COR-L47 (cell line): ENCODE results near the gene GJB4.
"Not testable (repeated sequence)": the region's sequence is repeated elsewhere in the genome, so short reads cannot be mapped to it uniquely, and the experiment has no call there.

Experiments used
- DNase-seq: peaks from one replicate; lab custom pipeline; 2025; lab: John Stamatoyannopoulos, UW

The GJB4 gene

DNA sequence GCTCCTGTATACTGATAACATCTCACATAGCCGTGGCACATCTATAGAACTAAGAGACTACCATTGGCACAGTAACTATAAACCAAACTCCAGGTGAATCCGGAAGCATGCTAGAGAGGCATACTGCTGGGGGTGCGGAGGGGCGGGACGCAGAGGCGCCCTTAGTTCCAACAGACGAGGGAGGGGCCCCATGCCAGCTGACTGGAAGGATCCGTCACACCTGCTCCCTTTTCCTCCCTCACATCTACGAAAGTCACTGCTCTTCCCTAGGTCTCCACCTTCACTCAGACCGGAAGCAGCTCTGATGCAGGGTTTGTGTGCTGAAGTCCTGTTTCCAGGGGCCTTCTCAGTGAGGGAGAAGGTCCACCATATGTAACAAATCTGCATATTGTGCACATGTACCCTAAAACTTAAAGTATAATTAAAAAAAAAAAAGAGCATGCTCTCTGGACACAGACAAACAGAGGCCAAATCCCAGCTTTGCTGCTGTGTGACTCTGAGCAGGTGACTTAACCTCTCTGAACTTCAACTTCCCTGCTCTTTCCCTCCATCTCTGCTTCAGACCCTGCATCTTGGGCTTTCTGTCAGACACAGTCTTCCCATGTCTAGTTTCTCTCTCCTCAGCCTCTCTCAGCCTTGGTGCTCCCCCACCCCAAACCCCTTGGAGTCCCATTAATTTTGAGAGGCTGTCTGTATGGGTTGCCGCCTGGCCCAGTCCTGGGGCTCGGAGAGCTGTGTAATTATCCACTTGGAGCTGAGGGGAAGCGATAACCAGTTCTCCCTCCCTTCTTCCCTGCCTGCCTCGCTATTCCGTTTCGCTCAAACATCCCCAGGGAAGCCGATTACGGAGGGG is 12.5 kb upstream of the GJB4 start:
- DNase-seq, result no peak

DNA sequence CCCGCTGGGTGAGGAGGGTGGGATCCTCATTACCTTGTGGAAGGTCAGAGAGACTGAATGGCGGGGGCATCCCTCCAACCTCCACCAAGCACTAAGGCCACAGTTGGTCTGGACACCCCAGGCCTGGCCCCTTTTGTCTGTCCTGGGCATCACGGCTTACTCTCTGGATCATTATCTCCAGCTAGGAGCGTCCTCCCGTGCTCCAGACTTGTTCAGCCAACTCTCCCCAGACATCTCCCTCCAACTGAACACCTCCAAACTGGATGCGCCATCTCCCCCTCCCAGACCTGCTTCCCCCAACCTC is 11.9 kb upstream of the GJB4 start:
- DNase-seq, result no peak

- no peak for DNase-seq
Observed at GRCh38 chr1:34749992-34750391, 9.5 kb upstream of the GJB4 start.

DNA sequence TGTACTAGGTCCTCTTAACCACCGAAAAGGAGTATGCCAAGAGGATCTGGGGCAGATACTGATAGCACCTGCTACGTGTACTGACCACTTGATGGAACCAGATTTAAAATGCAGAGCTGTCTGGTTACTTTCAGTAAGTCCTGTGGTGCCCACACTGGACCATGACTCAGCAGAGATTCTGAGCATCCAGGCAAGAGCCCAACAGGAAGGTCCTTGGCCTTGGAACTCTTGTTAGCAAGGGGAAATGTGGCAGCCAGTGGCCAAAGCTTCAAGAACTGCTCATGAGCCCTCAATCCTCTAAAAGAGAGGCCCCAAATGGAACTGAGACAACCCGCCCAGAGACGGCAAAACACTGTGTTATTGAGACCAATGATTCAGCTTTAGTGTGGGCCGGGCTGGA is 8.9 kb upstream of the GJB4 start:
- no peak for DNase-seq

DNA sequence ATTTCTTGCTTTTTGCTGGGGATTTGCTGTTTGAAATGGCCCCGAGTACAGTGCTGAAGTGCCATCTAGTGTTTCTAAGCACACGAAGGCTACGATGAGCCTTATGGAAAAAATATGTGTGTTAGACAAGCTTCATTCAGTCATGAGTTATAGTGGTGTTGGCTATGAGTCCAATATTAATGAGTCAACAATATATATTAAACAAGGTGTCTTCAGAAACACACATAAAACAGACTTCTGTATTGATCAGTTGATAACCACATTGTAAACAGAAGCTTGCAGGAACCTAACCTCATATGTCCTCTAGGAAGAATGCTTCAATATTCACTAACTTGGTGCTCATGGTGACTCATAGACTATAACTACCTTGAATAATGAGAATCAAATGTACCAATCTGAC is 6.4 kb upstream of the GJB4 start:
- no peak for DNase-seq

GRCh38 chr1:34754964-34755637 is 4.4 kb upstream of the GJB4 start, which contains the start of gene GJB5:
GJB5 (plus strand) TSS chr1:34755047; CDS start chr1:34757331, 2,284 bp downstream.
- DNase-seq, result no peak

DNA sequence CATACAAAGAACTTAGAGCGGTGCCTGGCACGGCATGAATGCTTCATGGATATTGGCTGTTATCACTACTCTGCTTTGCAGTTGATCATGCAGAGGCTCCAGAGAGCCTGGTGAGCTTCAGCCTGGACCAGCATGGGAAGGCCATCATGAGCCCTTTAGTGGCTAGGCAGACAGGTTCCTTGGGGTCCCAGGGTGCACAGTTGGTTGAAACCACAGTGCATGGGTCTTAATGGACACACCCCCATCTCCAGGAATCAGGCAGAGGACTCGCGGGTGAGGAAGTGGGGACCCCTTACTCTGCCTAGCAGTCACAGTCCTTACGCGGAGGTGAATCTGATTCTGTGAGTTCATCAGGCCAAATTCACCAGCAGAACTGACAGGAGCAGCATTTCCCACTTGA is 3.6 kb upstream of the GJB4 start:
- no peak for DNase-seq

GRCh38 chr1:34757386-34757785 is 2.2 kb upstream of the GJB4 start:
- no peak for DNase-seq

GRCh38 chr1:34758751-34759150 is 789 bp upstream of the GJB4 start:
- no peak for DNase-seq

DNA sequence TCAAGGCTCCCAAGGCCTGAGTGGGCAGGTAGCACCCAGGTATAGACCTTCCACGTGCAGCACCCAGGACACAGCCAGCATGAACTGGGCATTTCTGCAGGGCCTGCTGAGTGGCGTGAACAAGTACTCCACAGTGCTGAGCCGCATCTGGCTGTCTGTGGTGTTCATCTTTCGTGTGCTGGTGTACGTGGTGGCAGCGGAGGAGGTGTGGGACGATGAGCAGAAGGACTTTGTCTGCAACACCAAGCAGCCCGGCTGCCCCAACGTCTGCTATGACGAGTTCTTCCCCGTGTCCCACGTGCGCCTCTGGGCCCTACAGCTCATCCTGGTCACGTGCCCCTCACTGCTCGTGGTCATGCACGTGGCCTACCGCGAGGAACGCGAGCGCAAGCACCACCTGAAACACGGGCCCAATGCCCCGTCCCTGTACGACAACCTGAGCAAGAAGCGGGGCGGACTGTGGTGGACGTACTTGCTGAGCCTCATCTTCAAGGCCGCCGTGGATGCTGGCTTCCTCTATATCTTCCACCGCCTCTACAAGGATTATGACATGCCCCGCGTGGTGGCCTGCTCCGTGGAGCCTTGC is 1.7 kb downstream of the GJB4 start:
- no peak for DNase-seq

DNA sequence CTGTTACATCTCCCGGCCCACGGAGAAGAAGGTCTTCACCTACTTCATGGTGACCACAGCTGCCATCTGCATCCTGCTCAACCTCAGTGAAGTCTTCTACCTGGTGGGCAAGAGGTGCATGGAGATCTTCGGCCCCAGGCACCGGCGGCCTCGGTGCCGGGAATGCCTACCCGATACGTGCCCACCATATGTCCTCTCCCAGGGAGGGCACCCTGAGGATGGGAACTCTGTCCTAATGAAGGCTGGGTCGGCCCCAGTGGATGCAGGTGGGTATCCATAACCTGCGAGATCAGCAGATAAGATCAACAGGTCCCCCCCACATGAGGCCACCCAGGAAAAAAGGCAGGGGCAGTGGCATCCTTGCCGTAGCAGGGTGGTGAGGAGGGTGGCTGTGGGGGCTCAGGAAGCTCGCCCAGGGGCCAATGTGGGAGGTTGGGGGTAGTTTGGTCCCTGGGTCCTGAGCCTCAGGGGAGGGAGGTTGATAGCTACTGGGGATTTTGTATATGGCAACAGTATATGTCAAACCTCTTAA is 2.3 kb downstream of the GJB4 start:
- DNase-seq, result no peak

- DNase-seq, result no peak
Observed at GRCh38 chr1:34762474-34763141, 3.1 kb downstream of the GJB4 start.

GRCh38 chr1:34763142-34763781 is 3.7 kb downstream of the GJB4 start:
- DNase-seq, result no peak

GRCh38 chr1:34768856-34769255 is 9.3 kb downstream of the GJB4 start:
- DNase-seq, result no peak

DNA sequence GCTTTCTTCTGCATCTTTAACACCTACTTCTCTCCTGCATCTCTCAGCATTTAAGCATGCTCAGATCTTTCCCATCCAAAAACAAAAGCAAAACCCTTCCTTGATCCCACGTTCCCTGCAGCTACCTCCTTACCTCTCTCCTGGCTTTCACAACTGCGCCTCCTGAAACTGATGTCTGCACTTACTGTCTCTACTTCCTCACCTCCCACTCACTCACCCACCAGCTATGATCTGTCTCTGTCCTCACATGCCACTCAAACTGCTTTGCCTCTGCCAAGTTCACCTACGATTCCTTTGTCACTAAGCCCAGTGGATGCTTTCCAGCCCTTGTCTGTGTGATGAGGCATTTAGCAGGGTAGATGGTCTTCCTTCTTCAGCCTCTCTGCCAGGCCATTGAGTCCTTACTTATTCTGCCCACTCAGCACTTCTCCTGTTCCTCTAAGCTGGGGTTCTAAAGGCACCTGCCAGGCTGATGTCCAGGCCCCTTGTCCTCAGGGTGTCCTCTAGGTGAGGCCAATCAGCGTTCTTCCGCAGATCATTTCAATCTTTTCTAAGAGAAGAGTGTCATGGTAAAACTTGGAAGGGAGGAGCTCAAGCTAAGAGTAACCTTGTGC is 11.5 kb downstream of the GJB4 start:
- DNase-seq, result no peak

- DNase-seq, result no peak
Observed at GRCh38 chr1:34771573-34772371, 12.2 kb downstream of the GJB4 start.

DNA sequence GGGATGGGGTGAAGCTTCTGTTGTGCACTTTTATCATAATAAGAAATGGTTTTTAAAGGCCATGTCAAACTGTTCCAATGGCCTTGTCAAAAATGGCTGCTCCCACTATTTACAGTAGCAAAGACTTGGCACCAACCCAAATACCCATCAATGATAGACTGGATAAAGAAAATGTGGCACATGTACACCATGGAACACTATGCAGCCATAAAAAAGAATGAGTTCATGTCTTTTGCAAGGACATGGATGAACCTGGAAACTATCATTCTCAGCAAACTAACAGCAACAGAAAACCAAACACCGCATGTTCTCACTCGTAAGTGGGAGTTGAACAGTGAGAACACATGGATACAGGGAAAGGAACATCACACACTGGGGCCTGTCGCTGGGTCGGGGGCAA is 13.6 kb downstream of the GJB4 start:
- not testable (repeated sequence) for DNase-seq

GRCh38 chr1:34774957-34775356 is 15.4 kb downstream of the GJB4 start:
- DNase-seq, result no peak

DNA sequence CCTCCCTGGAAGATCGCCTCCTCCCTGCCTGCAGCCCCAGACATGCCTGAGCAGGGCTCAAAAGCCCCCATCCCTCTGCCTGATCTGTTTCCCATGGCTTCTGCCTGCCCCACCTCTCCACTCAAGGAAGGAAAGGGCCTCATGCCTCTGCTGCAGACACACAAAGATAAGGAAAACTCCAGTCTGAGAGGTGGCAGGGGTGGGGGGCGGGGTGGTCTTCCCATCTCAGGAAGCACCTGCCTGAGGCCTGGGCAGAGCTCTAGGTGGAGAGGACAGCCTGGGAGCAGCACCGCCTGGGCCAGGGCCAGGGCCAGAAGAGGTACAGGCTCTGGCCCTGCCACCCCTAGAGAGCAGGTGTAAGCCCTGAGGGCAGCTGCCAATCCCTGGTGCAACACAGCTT is 17.4 kb downstream of the GJB4 start:
- DNase-seq, result no peak

DNA sequence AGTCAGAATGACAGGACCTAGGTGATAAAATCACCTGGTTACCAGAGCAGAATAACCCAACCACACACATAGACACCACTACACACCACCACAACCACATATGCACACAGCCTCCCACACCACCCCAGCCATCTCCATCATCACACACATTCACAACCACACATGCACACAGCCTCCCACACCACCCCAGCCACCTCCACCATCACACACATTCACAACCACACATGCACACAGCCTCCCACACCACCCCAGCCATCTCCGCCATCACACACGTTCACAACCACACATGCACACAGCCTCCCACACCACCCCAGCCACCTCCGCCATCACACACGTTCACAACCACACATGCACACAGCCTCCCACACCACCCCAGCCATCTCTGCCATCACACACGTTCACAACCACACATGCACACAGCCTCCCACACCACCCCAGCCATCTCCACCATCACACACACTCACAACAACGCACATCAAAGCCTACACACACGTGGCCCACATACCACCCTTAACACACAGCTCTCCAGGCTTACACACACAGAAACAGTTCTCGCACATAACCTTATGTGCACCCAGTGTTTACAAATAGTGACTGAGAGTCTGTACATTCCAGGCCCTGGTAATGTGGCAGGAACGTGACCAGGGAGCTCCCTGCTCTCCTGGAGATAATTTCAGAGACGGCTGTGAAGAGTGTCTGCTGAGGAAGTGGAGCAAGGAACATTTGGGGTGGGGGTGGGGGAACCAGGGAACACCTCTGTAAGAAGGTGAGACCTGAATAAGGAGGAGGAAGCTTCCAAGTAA is 18.2 kb downstream of the GJB4 start:
- no peak for DNase-seq
